Activated CD4-positive, alpha-beta T cell treated with anti-CD3 and anti-CD28 coated beads, Interleukin-2, amount 10 ng/mL, durations not matched to agents 24 days and 14 days (primary cell): Measurements from ENCODE around the gene CPLX3. TPM values are rescaled to one million over a fixed set of nuclear protein-coding genes. Genes with fewer than 3 reads are reported as not detected.

Experiments
- DNase-seq: peaks from one replicate; pipeline ENCODE4 v3.0.0; 2022
- H3K27ac Mint-ChIP-seq: one replicate; pipeline ENCODE4 v1.8.0; 2022; ENCODE audit warnings: mild to moderate bottlenecking, mixed read lengths
- H3K27me3 Mint-ChIP-seq: one replicate; pipeline ENCODE4 v1.8.0; 2022; ENCODE audit warnings: mixed read lengths
- H3K36me3 Mint-ChIP-seq: one replicate; pipeline ENCODE4 v1.8.0; 2022; ENCODE audit warnings: low read depth, mild to moderate bottlenecking, mixed read lengths
- H3K4me1 Mint-ChIP-seq: one replicate; pipeline ENCODE4 v1.8.0; 2021; ENCODE audit warnings: mixed read lengths
- H3K4me3 Mint-ChIP-seq: one replicate; pipeline ENCODE4 v1.8.0; 2022; ENCODE audit warnings: mild to moderate bottlenecking, moderate library complexity, mixed read lengths
- H3K9me3 Mint-ChIP-seq: one replicate; pipeline ENCODE4 v1.8.0; 2021; ENCODE audit warnings: mixed read lengths
- intact Hi-C: fragments of 100-400 bp; cut with micrococcal nuclease; formaldehyde crosslinking; loops from one replicate; pipeline ENCODE4 v1.15.1; 2023
- total RNA-seq: library from RNA; stranded (reverse); gene quantifications from 2 replicates; pipeline ENCODE4 v1.2.3, GENCODE V29; 2022

The CPLX3 gene
- total RNA-seq, 1 donor from 2014 or later: 0.09 TPM

- Mint-ChIP-seq H3K27me3 (no peaks in the 10 kb centered on the region), H3K4me3 (peak overlapping the region; percentile 95), H3K36me3 (peaks cover 42% of the 10 kb centered on the region), H3K9me3 (no peaks in the 10 kb centered on the region), H3K4me1 (peaks cover 48% of the 10 kb centered on the region), H3K27ac (peak overlapping the region; percentile 95)
- intact Hi-C loops: loop anchor here (1.0 to 10.0 kb wide), 4 partner anchors 29 to 299 kb away; partner anchors contain the start of genes ARID3B and SCAMP2
- DNase-seq: peak; percentile 64
Observed at GRCh38 chr15:74843891-74844299, 17.5 kb downstream of the CPLX3 start.

GRCh38 chr15:74844319-74845207, 18.1 kb downstream of the CPLX3 start:
- no peak for DNase-seq
- peak overlapping the region; percentile 95 for H3K4me3 Mint-ChIP-seq
- H3K36me3 Mint-ChIP-seq: peaks cover 43% of the 10 kb centered on the region
- H3K4me1 Mint-ChIP-seq: peaks cover 48% of the 10 kb centered on the region
- no peaks in the 10 kb centered on the region for H3K27me3 Mint-ChIP-seq
- intact Hi-C loops: loop anchor here (1.0 to 10.0 kb wide), 5 partner anchors 26 to 300 kb away; partner anchors contain the start of genes ARID3B and FAM219B
- peak overlapping the region; percentile 95 for H3K27ac Mint-ChIP-seq
- no peaks in the 10 kb centered on the region for H3K9me3 Mint-ChIP-seq

GRCh38 chr15:74845208-74845568, 18.8 kb downstream of the CPLX3 start:
- intact Hi-C loops: loop anchor here (1.0 to 10.0 kb wide), 4 partner anchors 25 to 300 kb away; partner anchors contain the start of genes ARID3B and FAM219B
- H3K9me3 Mint-ChIP-seq: no peaks in the 10 kb centered on the region
- peak; percentile 88 for DNase-seq
- no peaks in the 10 kb centered on the region for H3K27me3 Mint-ChIP-seq
- peaks cover 48% of the 10 kb centered on the region for H3K4me1 Mint-ChIP-seq
- H3K4me3 Mint-ChIP-seq: peak overlapping the region; percentile 95
- H3K36me3 Mint-ChIP-seq: peaks cover 47% of the 10 kb centered on the region
- peak overlapping the region; percentile 95 for H3K27ac Mint-ChIP-seq

DNA sequence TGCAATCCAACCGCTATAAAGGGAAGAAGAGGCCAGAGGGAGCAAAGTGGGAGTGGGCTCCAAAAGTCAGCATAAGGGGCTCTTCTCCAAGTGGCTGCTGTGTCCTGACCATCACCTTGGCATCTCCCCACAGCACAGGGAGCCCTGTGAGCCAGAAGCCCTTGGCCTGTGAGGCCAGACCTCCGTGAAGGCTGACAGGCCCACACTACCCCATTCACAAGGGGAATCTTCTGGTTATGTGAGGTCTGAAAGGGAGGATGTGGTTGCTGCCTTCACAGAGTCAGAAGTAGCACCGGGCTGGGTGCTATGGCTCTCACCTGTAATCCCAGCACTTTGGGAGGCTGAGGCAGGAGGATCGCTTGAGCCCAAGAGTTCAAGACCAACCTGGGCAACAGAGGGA, 19.2 kb downstream of the CPLX3 start:
- peaks cover 47% of the 10 kb centered on the region for H3K4me1 Mint-ChIP-seq
- peak; percentile 77 for DNase-seq
- intact Hi-C loops: loop anchor here (1.0 to 10.0 kb wide), 4 partner anchors 25 to 301 kb away; partner anchors contain the start of genes ARID3B and FAM219B

DNA sequence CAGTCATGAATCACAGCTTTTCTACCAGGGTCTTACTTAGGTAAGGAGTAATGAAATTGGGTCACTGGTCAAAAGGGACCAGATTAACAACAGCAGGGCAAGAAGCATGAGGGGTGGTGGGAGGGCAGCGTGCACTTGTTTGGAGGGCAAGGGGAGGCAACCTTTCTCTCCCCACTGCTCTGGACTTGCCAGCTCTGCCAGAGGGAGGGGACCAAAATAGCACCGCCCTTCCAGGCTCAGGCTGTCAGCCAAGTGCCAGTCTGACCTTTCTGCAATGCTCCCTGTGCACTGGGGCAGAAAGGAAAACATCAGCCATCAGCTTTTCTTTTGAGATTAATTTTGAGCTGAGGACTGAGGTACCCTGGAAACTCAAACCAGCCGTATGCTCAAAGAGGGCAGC, 21.0 kb downstream of the CPLX3 start:
- intact Hi-C loops: loop anchor here (10.0 kb wide), 1 partner anchor 303 kb away; the partner anchor contains the start of gene ARID3B
- Mint-ChIP-seq H3K27ac (no peak overlapping the region), H3K36me3 (peaks cover 47% of the 10 kb centered on the region), H3K4me3 (no peak overlapping the region), H3K4me1 (peaks cover 28% of the 10 kb centered on the region), H3K27me3 (no peaks in the 10 kb centered on the region), H3K9me3 (no peaks in the 10 kb centered on the region)
- no peak for DNase-seq

More for the DNA sequence above, 19.2 kb downstream of the CPLX3 start:
- Mint-ChIP-seq H3K36me3 (peaks cover 49% of the 10 kb centered on the region), H3K27ac (peak overlapping the region; percentile 95), H3K27me3 (no peaks in the 10 kb centered on the region), H3K4me3 (peak overlapping the region; percentile 95), H3K9me3 (no peaks in the 10 kb centered on the region)

- H3K4me1 Mint-ChIP-seq: peaks cover 11% of the 10 kb centered on the region
- peaks cover 43% of the 10 kb centered on the region for H3K36me3 Mint-ChIP-seq
- no peak overlapping the region for H3K27ac Mint-ChIP-seq
- intact Hi-C loops: no loop called here
- no peak overlapping the region for H3K4me3 Mint-ChIP-seq
- DNase-seq: no peak
- H3K9me3 Mint-ChIP-seq: no peaks in the 10 kb centered on the region
- no peaks in the 10 kb centered on the region for H3K27me3 Mint-ChIP-seq
Observed at GRCh38 chr15:74850393-74850792, 24.0 kb downstream of the CPLX3 start.

DNA sequence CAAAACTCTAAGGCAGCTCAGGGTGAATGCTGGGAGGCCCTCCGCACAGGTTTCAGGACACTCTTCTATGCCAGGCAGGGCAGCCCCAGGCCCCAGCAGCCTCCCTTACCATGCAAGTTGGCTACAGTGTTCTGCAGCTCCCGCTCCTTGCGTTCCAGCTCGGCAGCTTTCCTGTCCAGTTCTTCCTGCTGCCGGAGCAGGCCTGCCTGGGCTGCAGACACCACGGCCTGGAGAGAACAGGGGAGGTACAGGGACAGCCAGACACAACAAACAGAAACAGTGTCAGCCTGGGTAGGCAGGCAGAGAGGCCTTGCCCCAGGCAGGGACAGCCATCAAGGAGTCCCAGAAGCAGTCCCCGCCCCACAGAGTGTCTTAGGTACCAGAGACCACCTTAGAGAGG, 25.5 kb downstream of the CPLX3 start:
- Mint-ChIP-seq H3K4me1 (peaks cover 7% of the 10 kb centered on the region), H3K27ac (no peak overlapping the region), H3K4me3 (no peak overlapping the region), H3K36me3 (peaks cover 45% of the 10 kb centered on the region), H3K27me3 (no peaks in the 10 kb centered on the region), H3K9me3 (no peaks in the 10 kb centered on the region)
- intact Hi-C loops: no loop called here
- DNase-seq: no peak

- Mint-ChIP-seq H3K4me1 (peaks cover 20% of the 10 kb centered on the region), H3K27me3 (no peaks in the 10 kb centered on the region), H3K36me3 (peaks cover 35% of the 10 kb centered on the region), H3K9me3 (no peaks in the 10 kb centered on the region), H3K4me3 (no peak overlapping the region), H3K27ac (peak overlapping the region; percentile 8)
- DNase-seq: no peak
- intact Hi-C loops: no loop called here
Observed at GRCh38 chr15:74854453-74855022, 28.1 kb downstream of the CPLX3 start.

- no peak for DNase-seq
- Mint-ChIP-seq H3K4me3 (no peak overlapping the region), H3K4me1 (peaks cover 22% of the 10 kb centered on the region), H3K27ac (peak overlapping the region; percentile 72), H3K27me3 (no peaks in the 10 kb centered on the region), H3K36me3 (peaks cover 27% of the 10 kb centered on the region), H3K9me3 (no peaks in the 10 kb centered on the region)
- intact Hi-C loops: no loop called here
Observed at GRCh38 chr15:74855857-74856256, 29.4 kb downstream of the CPLX3 start.

GRCh38 chr15:74856537-74856936, 30.1 kb downstream of the CPLX3 start:
- intact Hi-C loops: no loop called here
- DNase-seq: no peak
- Mint-ChIP-seq H3K4me1 (peaks cover 22% of the 10 kb centered on the region), H3K9me3 (no peaks in the 10 kb centered on the region), H3K27me3 (no peaks in the 10 kb centered on the region), H3K27ac (no peak overlapping the region), H3K4me3 (no peak overlapping the region), H3K36me3 (peaks cover 23% of the 10 kb centered on the region)

DNA sequence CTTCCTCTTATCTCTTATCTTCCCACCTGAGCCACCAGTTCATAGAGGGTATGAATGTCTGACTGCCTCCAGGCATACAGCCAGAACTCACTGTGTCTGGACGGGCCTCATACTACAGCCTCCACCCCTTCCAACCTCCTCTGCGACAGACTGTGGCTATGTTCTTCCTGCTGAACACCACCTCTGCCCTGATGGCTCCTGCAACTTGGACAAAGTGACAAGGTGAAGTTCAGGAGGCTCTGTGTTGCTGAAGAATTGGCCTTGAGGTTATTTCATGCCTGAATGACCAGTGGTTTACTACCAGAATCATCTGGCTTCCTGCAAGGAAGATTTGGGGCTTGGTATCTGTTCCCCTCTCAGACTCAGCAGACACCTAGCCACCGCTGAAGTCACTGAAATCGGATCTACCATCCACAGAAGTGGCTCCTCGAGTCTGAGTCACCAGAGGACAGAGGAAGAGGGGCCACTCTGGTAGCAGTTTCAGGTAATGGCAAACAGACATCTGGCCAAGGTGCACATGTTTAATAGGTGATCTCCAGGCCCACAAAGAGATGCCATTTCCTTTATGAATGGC, 30.7 kb downstream of the CPLX3 start:
- Mint-ChIP-seq H3K27me3 (no peaks in the 10 kb centered on the region), H3K27ac (peak overlapping the region; percentile 44), H3K9me3 (no peaks in the 10 kb centered on the region), H3K4me3 (no peak overlapping the region), H3K4me1 (peaks cover 22% of the 10 kb centered on the region), H3K36me3 (peaks cover 18% of the 10 kb centered on the region)
- no peak for DNase-seq
- intact Hi-C loops: no loop called here

DNA sequence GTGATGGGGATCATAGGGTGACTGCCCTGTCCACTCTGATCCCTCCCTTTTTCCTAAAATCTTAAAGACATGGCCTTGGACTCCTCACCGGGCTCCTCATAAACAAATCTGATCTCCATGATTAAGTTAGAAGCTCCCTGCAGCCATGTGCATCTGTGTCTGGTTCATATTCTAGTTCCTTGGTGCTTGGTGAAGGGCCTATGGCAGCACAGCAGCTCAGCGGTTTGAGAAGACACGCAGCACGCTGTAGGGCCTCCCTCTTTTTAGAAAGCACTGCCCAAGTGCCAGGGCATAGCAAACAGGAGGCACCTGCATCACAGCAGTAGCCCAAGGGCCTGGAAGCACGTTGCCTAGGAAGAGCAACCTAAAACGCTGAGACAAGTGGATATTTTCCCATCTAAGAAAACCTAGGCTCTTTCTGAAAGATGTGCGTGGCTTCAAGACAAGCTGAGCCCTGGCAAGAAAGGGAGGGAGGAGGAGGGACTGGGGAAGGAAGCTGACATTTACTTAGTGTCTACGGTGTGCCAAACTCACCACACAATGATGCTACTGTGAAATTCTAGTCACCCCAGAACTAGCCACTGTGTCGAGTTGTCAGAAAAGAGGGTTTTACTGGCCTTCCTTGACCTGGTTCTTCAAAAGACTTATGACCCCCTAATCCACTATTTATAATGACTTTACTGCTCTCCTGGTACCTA, 31.4 kb downstream of the CPLX3 start:
- Mint-ChIP-seq H3K4me1 (peaks cover 22% of the 10 kb centered on the region), H3K27ac (peak overlapping the region; percentile 72), H3K27me3 (no peaks in the 10 kb centered on the region), H3K36me3 (peaks cover 17% of the 10 kb centered on the region), H3K4me3 (peak overlapping the region; percentile 15), H3K9me3 (no peaks in the 10 kb centered on the region)
- intact Hi-C loops: no loop called here
- DNase-seq: no peak

DNA sequence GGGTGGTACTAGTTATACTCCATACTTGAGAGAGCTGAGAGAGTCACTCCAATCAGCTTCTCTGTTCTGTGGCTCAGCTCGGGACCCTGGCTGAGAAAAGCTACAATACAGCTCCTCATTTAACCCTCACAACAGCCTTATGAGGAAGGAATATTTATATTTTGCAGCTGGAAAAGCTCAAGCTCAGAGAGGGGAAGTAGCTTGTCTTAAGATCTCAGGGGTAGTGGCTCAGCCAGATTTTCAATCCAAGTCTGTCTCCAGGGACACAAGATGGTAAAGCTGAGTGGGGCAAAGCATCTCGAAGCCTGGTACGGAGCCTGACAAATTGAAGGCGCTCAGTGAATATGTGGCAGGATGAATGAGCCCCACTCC, 31.9 kb downstream of the CPLX3 start:
- Mint-ChIP-seq H3K4me1 (peaks cover 22% of the 10 kb centered on the region), H3K36me3 (peaks cover 15% of the 10 kb centered on the region), H3K4me3 (peak overlapping the region; percentile 15), H3K9me3 (no peaks in the 10 kb centered on the region), H3K27ac (peak overlapping the region; percentile 45), H3K27me3 (no peaks in the 10 kb centered on the region)
- no peak for DNase-seq
- intact Hi-C loops: no loop called here
